Fibroblast of pulmonary artery (primary cell): ENCODE data around the gene SMURF2.
A peak's percentile ranks its signal among the peaks of the same experiment; 100 is the strongest.
"Not testable (repeated sequence)": the region's sequence is repeated elsewhere in the genome, so short reads cannot be mapped to it uniquely, and the experiment has no call there.

Experiments
- DNase-seq: peaks from one replicate; pipeline ENCODE4 v3.0.0-alpha.2; 2010; ENCODE audit warnings: low read depth
- H3K4me3 ChIP-seq: replicated peaks from 2 replicates; pipeline ENCODE4 v1.5.1; 2011; ENCODE audit warnings: low read depth, mild to moderate bottlenecking, control low read depth, low read length, moderate library complexity
- CTCF ChIP-seq: IDR thresholded peaks from 2 replicates; pipeline ENCODE4 v1.5.1; 2011; ENCODE audit warnings: mild to moderate bottlenecking, control low read depth, low read length, inconsistent platforms; ENCODE audit errors: missing control alignments

SMURF2 gene

GRCh38 chr17:64685705-64686104 is 23.6 kb upstream of the SMURF2 start:
- no peak overlapping the region for H3K4me3 ChIP-seq
- TF ChIP-seq CTCF: no peak
- no peak for DNase-seq

DNA sequence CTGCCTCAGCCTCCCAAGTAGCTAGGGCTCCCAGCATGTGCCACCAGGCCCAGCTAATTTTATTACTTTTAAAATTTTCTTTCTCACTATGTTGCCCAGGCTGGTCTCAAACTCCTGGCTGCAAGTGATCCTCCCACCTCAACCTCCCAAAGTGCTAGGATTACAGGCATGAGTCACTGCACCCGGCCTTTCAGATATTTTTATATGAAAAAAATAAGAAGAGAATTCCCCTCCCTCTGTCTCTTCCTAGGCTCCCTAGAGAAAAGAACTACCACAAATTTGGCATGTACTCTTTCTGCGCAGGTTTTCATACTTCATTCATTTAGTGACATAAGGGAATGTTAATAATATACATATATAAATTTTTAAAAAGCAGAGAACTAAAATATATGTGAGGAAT is 21.7 kb upstream of the SMURF2 start:
- no peak overlapping the region for H3K4me3 ChIP-seq
- no peak for TF ChIP-seq CTCF
- peak; percentile 31 for DNase-seq

DNA sequence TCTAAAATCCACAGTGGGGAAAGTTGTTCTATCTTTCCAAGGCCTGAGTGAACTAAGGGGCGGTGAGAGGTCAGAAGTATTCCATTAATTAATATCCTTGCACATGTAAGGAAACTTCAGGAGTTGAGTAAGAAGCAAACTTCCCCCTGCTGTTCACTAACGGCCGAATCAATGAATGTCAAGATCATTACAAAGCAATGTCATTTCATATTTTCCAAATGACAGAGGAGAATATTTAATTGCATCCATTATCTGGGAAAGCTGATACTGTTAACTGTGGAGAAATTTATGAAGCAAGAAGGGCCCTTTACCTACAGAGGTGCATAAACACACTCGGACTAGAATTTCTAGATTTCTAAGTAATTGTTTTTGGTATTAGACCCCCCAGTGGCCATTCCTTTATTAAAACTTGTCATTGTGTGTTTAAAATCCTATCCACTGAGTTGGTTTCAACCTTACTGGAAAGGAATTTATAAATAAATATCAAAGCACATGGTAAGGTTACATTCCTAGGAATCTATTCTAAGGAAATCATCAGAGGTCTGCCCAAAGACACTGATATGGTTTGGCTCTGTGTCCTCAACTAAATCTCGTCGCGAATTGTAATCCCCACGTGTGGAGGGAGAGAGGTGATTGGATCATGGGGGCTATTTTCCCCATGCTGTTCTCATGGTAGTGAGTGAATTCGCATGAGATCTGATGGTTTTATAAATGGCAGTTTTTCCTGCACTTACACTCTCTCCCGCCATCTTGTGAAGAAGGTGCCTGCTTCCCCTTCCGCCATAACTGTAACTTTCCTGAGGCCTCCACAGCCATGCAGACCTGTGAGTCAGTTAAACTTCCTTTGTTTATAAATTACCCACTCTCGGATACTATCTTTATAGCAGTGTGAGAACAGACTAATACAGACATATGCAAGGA is 20.4 kb upstream of the SMURF2 start:
- no peak overlapping the region for H3K4me3 ChIP-seq
- DNase-seq: peak; percentile 31
- no peak for TF ChIP-seq CTCF

- no peak for TF ChIP-seq CTCF
- DNase-seq: peak; percentile 94
- no peak overlapping the region for H3K4me3 ChIP-seq
These were observed 17.7 kb upstream of the SMURF2 start for GRCh38 chr17:64679710-64680216.

DNA sequence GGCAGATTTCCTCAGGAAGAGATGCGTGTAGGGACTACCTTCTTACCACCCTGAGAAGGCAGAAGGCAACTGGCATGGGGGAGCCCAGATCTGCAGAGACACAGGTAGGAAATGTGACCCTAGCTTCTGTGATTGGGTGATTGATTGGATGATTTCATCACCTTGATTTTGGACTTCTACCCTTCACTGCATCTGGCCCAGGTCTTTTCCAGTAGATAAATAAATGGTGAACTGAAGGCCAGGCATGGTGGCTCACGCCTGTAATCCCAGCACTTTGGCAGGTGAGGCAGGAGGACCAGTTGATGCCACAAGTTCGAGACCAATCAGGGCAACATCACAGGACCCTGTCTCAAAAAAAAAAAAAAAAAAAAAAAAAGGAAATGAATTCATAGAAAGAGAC is 14.7 kb upstream of the SMURF2 start:
- no peak overlapping the region for H3K4me3 ChIP-seq
- DNase-seq: no peak
- no peak for TF ChIP-seq CTCF

- H3K4me3 ChIP-seq, DNase-seq: not testable (repeated sequence)
These were observed 8.9 kb upstream of the SMURF2 start for GRCh38 chr17:64670843-64671590.

GRCh38 chr17:64667807-64668721 is 6.0 kb upstream of the SMURF2 start:
- peak; percentile 49 for DNase-seq
- H3K4me3 ChIP-seq: not testable (repeated sequence)

DNA sequence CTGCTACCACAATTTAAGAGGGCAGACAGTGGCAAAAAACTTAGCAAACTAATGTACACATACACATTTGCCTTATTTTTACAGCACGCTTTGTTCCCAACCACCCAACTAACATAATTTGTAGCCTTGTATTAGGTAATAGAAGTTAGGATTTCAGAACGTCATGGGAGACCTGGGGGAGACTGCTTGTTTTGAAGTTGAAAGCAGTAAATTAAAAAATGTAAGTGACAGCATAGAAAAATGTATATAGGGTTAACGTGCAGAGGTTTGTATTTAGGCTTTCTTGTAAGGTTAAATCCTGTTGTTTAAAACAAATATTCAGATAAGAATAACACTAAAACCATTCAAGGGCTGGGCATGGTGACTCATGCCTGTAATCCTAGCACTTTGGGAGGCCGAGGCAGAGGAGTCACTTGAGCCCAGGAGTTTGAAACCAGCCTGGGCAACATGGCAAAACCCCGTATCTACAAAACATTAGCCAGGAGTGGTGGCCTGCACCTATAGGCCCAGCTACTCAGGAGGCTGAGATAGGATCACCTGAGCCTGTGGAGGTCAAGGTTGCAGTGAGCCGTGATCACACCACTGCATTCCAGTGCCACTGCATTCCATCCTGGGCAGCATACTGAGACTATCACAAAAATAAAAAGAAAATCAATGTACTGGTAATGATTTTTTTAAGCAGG is 2.3 kb upstream of the SMURF2 start:
- not testable (repeated sequence) for H3K4me3 ChIP-seq, DNase-seq

DNA sequence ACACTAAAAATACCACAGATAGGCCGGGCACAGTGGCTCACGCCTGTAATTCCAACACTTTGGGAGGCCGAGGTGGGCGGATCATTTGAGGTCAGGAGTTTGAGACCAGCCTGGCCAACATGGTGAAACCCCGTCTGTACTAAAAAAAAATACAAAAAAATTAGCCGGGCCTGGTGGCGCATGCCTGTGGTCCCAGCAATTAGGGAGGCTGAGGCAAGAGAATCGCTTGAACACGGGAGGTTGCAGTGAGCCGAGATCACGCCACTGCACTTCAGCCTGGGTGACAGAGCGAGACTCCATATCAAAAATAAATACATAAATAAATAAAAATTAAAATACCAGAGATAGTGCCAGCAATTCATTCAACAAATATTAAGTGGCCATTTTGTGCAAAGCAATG is 1.7 kb upstream of the SMURF2 start:
- not testable (repeated sequence) for DNase-seq, H3K4me3 ChIP-seq
